WI38 (cell line): Measurements from ENCODE around the gene KIF21B.
"Not testable (repeated sequence)": the region's sequence is repeated elsewhere in the genome, so short reads cannot be mapped to it uniquely, and the experiment has no call there.

Experiments
- H3K4me3 ChIP-seq: 2 replicates; pipeline ENCODE4 v1.5.1; 2011; ENCODE audit warnings: low read depth, mild to moderate bottlenecking, control low read depth, low read length
- CTCF ChIP-seq: IDR thresholded peaks from 2 replicates; pipeline ENCODE4 v1.5.1; 2012; ENCODE audit warnings: low read depth, mild to moderate bottlenecking, control low read depth, low read length

Gene KIF21B

GRCh38 chr1:200945111-200945510, 78.4 kb downstream of the KIF21B start:
- H3K4me3 ChIP-seq: no peak overlapping the region
- TF ChIP-seq CTCF: no peak

- H3K4me3 ChIP-seq: no peak overlapping the region
- TF ChIP-seq CTCF: no peak
Observed at GRCh38 chr1:200938955-200939354, 84.6 kb downstream of the KIF21B start.

GRCh38 chr1:200935286-200935962, 88.1 kb downstream of the KIF21B start:
- not testable (repeated sequence) for H3K4me3 ChIP-seq

GRCh38 chr1:200934676-200935245, 88.8 kb downstream of the KIF21B start:
- H3K4me3 ChIP-seq: no peak overlapping the region

GRCh38 chr1:200931776-200932175, 91.7 kb downstream of the KIF21B start:
- no peak overlapping the region for H3K4me3 ChIP-seq
- TF ChIP-seq CTCF: no peak

More at GRCh38 chr1:200934676-200935245, 88.8 kb downstream of the KIF21B start:
- TF ChIP-seq CTCF: no peak

- not testable (repeated sequence) for H3K4me3 ChIP-seq
Observed at GRCh38 chr1:200930285-200930684, 93.2 kb downstream of the KIF21B start.

GRCh38 chr1:200929530-200930278, 93.8 kb downstream of the KIF21B start:
- no peak overlapping the region for H3K4me3 ChIP-seq
- no peak for TF ChIP-seq CTCF

- TF ChIP-seq CTCF: no peak
- H3K4me3 ChIP-seq: no peak overlapping the region
Observed at GRCh38 chr1:200925831-200926230, 97.7 kb downstream of the KIF21B start.
